DMS114 treated with DMSO at 0.1 percent for 48 hours (cell line): ENCODE data around the gene MOB3A.

Experiments
- DNase-seq: peaks from one replicate; lab custom pipeline; 2025; ENCODE audit not compliant: unreplicated experiment; lab: John Stamatoyannopoulos, UW

MOB3A gene

GRCh38 chr19:2126879-2127518 is 30.9 kb upstream of the MOB3A start:
- DNase-seq, result no peak

- no peak for DNase-seq
Measured at GRCh38 chr19:2123682-2124387, 27.7 kb upstream of the MOB3A start.

- no peak for DNase-seq
Measured at GRCh38 chr19:2122982-2123381, 26.9 kb upstream of the MOB3A start.

GRCh38 chr19:2122251-2122650 is 26.1 kb upstream of the MOB3A start:
- DNase-seq, result no peak

- DNase-seq, result no peak
Measured at GRCh38 chr19:2121416-2122051, 25.4 kb upstream of the MOB3A start.

- DNase-seq, result no peak
Measured at GRCh38 chr19:2120821-2121220, 24.7 kb upstream of the MOB3A start.

GRCh38 chr19:2119921-2120785 is 24.0 kb upstream of the MOB3A start:
- no peak for DNase-seq

- no peak for DNase-seq
Measured at GRCh38 chr19:2118438-2118837, 22.3 kb upstream of the MOB3A start.

GRCh38 chr19:2117215-2117960 is 21.3 kb upstream of the MOB3A start:
- DNase-seq, result no peak

GRCh38 chr19:2116507-2116906 is 20.4 kb upstream of the MOB3A start:
- no peak for DNase-seq

GRCh38 chr19:2115911-2116426 is 19.8 kb upstream of the MOB3A start:
- no peak for DNase-seq

GRCh38 chr19:2115324-2115723 is 19.2 kb upstream of the MOB3A start:
- no peak for DNase-seq

GRCh38 chr19:2114821-2115220 is 18.7 kb upstream of the MOB3A start:
- no peak for DNase-seq

- no peak for DNase-seq
Measured at GRCh38 chr19:2114218-2114617, 18.1 kb upstream of the MOB3A start.

GRCh38 chr19:2113439-2114211 is 17.5 kb upstream of the MOB3A start:
- DNase-seq, result no peak

GRCh38 chr19:2112516-2113320 is 16.6 kb upstream of the MOB3A start:
- DNase-seq, result no peak

GRCh38 chr19:2111886-2112285 is 15.8 kb upstream of the MOB3A start:
- DNase-seq, result no peak

- no peak for DNase-seq
Measured at GRCh38 chr19:2111425-2111824, 15.3 kb upstream of the MOB3A start.

- no peak for DNase-seq
Measured at GRCh38 chr19:2110822-2111221, 14.7 kb upstream of the MOB3A start.
